Tibial artery (tissue), 4 donors: ENCODE data around the gene IKZF3.

ENCODE experiments used
- DNase-seq, 2 donors: peaks; one replicate each; pipeline ENCODE4 v3.0.0-alpha.2; 2019
- H3K27ac ChIP-seq, 2 donors: fragments of 200-600 bp; sonication (generic) in 1 of 2; 1 replicate in 1 of 2; 2 replicates in 1 of 2; pipeline ENCODE4 v1.5.1; 2018 to 2019; ENCODE audit warnings: mild to moderate bottlenecking in 1 of 2
- H3K27me3 ChIP-seq, 2 donors: fragments of 200-600 bp; sonication (generic) in 1 of 2; one replicate each; pipeline versions ENCODE4 v1.5.1 to v1.6.0; 2016 to 2019
- H3K36me3 ChIP-seq, 3 donors: fragments of 200-600 bp; sonication (generic) in 2 of 3; one replicate each; pipeline ENCODE4 v1.5.1; 2016 to 2019; ENCODE audit warnings: mild to moderate bottlenecking in 2 of 3
- H3K4me1 ChIP-seq, 4 donors: fragments of 200-600 bp; sonication (generic) in 2 of 4; 1 replicate in 3 of 4; 2 replicates in 1 of 4; pipeline ENCODE4 v1.5.1; 2016 to 2019
- H3K4me3 ChIP-seq, 2 donors: fragments of 200-600 bp; sonication (generic) in 1 of 2; 1 replicate in 1 of 2; 2 replicates in 1 of 2; pipeline ENCODE4 v1.5.1; 2018 to 2019; ENCODE audit warnings: mild to moderate bottlenecking in 2 of 2
- H3K9me3 ChIP-seq, 3 donors: fragments of 200-600 bp; sonication (generic) in 1 of 3; one replicate each; pipeline ENCODE4 v1.5.1; 2016 to 2019
- intact Hi-C: fragments of 100-400 bp; cut with DNase I; formaldehyde crosslinking; loops from one replicate; pipeline ENCODE4 v1.15.0; 2023; ENCODE audit warnings: low total_unique reads
- TF ChIP-seq, protein P1 (sequence below), 2 experiments: fragments of 200-600 bp in 1 of 2; fragments of 450-650 bp in 1 of 2; IDR thresholded peaks; one replicate each; pipeline ENCODE4 v1.5.1; 2017 to 2019; ENCODE audit warnings: antibody characterized with exemption in 2 of 2, mild to moderate bottlenecking in 1 of 2, moderate library complexity in 1 of 2

Gene IKZF3

GRCh38 chr17:39722104-39722503 lies 142.0 kb downstream of the IKZF3 start:
- Histone ChIP-seq H3K9me3 (no peaks in the 10 kb centered on the region), H3K4me1 (no peaks in the 10 kb centered on the region), H3K27ac (no peak overlapping the region), H3K4me3 (no peak overlapping the region), H3K36me3 (peaks cover 67 to 97% (median 67%) of the 10 kb centered on the region in 3 donors), H3K27me3 (no peaks in the 10 kb centered on the region)
- TF ChIP-seq, protein P1, sequence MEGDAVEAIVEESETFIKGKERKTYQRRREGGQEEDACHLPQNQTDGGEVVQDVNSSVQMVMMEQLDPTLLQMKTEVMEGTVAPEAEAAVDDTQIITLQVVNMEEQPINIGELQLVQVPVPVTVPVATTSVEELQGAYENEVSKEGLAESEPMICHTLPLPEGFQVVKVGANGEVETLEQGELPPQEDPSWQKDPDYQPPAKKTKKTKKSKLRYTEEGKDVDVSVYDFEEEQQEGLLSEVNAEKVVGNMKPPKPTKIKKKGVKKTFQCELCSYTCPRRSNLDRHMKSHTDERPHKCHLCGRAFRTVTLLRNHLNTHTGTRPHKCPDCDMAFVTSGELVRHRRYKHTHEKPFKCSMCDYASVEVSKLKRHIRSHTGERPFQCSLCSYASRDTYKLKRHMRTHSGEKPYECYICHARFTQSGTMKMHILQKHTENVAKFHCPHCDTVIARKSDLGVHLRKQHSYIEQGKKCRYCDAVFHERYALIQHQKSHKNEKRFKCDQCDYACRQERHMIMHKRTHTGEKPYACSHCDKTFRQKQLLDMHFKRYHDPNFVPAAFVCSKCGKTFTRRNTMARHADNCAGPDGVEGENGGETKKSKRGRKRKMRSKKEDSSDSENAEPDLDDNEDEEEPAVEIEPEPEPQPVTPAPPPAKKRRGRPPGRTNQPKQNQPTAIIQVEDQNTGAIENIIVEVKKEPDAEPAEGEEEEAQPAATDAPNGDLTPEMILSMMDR (IDR thresholded peaks at IDR 0.05): no peak
- DNase-seq: no peak
- intact Hi-C loops: no loop called here

DNA sequence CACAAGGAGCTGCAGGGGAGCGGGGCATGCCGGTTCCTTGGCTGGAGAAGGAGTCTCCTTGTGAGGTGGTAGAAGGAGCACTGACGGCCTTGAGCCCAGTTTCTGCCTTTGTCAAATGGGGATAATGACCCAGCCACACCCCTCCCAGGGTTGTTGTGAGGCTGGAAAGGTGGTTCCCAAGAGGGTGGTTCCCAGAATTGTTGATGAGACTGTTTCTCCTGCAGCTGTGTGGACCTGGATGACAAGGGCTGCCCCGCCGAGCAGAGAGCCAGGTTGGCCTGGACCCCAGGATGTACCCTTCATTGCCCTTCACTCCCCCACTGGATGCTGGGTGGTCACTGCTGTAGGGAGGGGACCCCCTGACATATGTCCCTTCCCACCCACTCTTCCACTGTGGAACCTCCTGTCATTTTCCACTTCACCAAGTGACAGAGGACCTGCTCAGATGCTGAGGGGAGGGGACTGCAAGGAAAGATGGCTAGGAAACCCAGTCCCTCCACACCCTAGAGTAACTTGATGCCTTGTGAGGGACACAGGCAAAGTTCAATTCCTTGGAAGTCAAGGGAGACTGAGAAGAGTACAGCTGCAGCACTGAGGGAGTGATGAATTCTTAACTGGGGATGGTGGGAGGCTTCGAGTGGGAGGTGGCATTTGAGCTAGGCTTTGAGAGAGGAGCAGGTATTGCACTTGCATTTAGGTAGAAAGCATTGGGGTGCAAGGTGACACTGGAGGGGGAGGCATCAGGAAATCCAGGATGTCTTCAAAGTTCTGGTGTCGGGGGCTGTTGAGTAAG lies 144.4 kb downstream of the IKZF3 start:
- intact Hi-C loops: no loop called here

DNA sequence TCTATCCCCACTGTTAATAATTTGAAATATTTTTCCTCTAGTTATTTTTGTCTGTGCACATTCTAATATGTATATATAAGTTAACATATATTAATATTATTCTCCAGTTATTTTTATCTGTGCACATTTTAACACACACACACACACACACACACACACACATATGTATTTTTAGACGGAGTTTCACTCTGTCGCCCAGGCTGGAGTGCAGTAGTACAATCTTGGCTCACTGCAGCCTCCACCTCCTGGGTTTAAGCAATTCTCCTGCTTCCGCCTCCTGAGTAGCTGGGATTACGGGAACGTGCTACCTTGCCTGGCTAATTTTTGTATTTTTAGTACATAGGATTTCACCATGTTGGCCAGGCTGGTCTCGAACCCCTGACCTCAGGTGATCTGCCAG lies 146.5 kb downstream of the IKZF3 start:
- Histone ChIP-seq H3K27ac (no peak overlapping the region), H3K36me3 (peaks cover 61 to 97% (median 70%) of the 10 kb centered on the region in 3 donors), H3K9me3 (no peaks in the 10 kb centered on the region), H3K27me3 (no peaks in the 10 kb centered on the region), H3K4me1 (peaks cover 0 to 15% (median 0%) of the 10 kb centered on the region in 4 donors), H3K4me3 (no peak overlapping the region)
- DNase-seq: no peak
- intact Hi-C loops: no loop called here
- TF ChIP-seq, protein P1 (IDR thresholded peaks at IDR 0.05): no peak

More for the DNA sequence above, 144.4 kb downstream of the IKZF3 start:
- TF ChIP-seq, protein P1 (IDR thresholded peaks at IDR 0.05): no peak
- no peak overlapping the region for H3K4me3 ChIP-seq
- peaks cover 70 to 97% (median 74%) of the 10 kb centered on the region in 3 donors for H3K36me3 ChIP-seq
- DNase-seq: no peak
- H3K4me1 ChIP-seq: peaks cover 0 to 15% (median 0%) of the 10 kb centered on the region in 4 donors
- H3K27ac ChIP-seq: no peak overlapping the region
- no peaks in the 10 kb centered on the region for H3K9me3 ChIP-seq
- H3K27me3 ChIP-seq: no peaks in the 10 kb centered on the region

- intact Hi-C loops: no loop called here
- TF ChIP-seq, protein P1 (IDR thresholded peaks at IDR 0.05): no peak
- Histone ChIP-seq H3K4me1 (peaks cover 0 to 15% (median 0%) of the 10 kb centered on the region in 4 donors), H3K27me3 (no peaks in the 10 kb centered on the region), H3K36me3 (peaks cover 62 to 97% (median 70%) of the 10 kb centered on the region in 3 donors), H3K9me3 (no peaks in the 10 kb centered on the region), H3K27ac (no peak overlapping the region), H3K4me3 (no peak overlapping the region)
- no peak for DNase-seq
Observed at GRCh38 chr17:39716879-39717536, 147.1 kb downstream of the IKZF3 start.

- no peak overlapping the region for H3K27ac ChIP-seq
- TF ChIP-seq, protein P1 (IDR thresholded peaks at IDR 0.05): no peak
- DNase-seq: no peak
- H3K36me3 ChIP-seq: peaks cover 67 to 97% (median 70%) of the 10 kb centered on the region in 3 donors
- no peaks in the 10 kb centered on the region for H3K9me3 ChIP-seq
- H3K4me3 ChIP-seq: no peak overlapping the region
- no peaks in the 10 kb centered on the region for H3K27me3 ChIP-seq
- intact Hi-C loops: no loop called here
- peaks cover 0 to 15% (median 0%) of the 10 kb centered on the region in 4 donors for H3K4me1 ChIP-seq
Observed at GRCh38 chr17:39716073-39716818, 147.9 kb downstream of the IKZF3 start.
